ENCODE results near the gene IMMP2L.

DNA sequence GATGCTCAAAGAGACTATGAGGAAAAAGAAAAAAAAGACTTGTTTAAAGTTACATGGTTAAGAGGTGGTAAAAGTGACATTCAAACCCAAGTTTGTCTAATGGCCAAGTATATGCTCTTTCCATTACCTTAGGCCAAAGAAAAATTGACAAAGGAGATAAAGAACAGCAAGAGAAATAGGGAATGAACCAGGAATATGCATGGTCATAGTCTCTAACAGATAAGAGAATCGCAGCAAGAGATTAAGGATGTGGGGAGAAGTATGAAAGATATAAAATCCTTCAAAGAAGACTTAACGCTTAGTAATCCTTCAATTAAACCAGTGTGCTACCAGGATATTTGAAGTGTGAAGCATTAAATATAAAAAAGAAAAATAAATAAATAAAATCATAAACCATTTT is 494.6 kb downstream of the IMMP2L start:
- TF ChIP-seq, protein P1, sequence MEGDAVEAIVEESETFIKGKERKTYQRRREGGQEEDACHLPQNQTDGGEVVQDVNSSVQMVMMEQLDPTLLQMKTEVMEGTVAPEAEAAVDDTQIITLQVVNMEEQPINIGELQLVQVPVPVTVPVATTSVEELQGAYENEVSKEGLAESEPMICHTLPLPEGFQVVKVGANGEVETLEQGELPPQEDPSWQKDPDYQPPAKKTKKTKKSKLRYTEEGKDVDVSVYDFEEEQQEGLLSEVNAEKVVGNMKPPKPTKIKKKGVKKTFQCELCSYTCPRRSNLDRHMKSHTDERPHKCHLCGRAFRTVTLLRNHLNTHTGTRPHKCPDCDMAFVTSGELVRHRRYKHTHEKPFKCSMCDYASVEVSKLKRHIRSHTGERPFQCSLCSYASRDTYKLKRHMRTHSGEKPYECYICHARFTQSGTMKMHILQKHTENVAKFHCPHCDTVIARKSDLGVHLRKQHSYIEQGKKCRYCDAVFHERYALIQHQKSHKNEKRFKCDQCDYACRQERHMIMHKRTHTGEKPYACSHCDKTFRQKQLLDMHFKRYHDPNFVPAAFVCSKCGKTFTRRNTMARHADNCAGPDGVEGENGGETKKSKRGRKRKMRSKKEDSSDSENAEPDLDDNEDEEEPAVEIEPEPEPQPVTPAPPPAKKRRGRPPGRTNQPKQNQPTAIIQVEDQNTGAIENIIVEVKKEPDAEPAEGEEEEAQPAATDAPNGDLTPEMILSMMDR (IDR thresholded peaks at IDR 0.05 in 4 of 5, conservative IDR thresholded peaks at IDR 0.05 in 1 of 5) = no peak
- TF ChIP-seq POLR2A (IDR thresholded peaks at IDR 0.05) = no peak

All from gastrocnemius medialis (tissue), 4 donors.